ENCODE data around the gene ZG16B.

The ZG16B gene

DNA sequence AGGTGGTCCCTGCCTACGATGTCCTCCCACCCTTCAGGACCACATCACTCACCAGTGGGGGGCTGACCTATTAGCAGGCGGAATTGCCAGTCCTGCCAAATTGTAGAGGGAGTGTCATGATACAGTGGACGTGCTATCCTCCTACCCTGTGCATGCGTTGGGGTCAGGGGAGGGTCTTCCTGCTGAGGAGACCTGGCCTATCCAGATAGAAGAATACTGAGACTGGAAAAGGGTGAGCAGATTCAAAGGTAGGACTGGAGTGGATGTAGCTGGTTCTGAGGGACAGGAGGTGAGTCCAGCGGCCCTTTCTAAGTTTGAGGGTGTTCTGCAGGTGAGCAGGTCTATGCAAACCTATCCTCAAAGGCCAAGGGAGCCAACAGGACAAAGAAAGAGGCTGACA, 23.8 kb upstream of the ZG16B start:
- no peak for DNase-seq

DNA sequence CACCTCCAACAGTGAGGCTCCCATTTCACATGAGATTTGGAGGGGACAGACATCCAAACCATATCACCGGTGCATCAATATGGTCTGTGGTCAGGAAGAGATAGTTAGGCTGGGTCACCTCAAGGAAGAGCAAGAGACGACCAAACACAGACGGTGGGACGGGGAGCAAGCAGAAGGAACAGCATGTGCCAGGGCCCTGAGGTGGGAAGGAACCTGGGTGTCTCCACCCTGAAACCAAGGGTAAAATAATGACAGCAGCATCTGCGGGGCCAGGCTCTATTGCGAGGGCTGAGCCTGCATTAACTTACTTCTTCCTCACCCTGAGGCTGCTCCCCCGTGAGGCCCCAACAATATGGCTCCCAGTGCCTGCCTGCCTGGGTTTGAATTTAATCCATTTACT, 21.9 kb upstream of the ZG16B start:
- DNase-seq: no peak

DNA sequence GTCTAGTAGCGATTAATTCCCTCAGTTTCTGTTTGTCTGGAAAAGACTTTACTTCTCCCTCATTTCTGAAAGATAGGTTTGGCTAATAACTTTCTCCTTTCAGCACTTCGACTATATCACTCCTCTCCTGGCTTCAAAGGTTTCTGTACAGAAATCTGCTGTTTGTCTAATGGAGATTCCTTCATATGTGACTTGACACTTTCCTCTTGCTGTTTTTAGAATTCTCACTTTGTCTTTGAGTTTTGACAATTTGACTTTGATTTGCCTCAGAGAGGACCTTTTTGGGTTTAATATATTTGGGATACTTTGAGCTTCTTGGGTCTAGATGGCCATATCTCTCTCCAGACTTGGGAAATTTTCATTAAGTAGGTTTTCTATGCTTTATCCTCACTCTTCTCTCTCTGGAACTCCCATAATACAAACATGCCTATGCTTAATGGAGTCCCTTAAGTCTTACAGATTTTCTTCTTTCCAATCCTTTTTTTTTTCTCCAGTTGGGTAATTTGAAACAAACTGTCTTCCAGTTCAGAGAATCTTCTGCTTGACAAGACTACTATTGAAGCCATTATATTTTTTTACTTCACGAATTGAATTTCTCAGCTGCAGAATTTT, 20.8 kb upstream of the ZG16B start:
- no peak for DNase-seq

DNA sequence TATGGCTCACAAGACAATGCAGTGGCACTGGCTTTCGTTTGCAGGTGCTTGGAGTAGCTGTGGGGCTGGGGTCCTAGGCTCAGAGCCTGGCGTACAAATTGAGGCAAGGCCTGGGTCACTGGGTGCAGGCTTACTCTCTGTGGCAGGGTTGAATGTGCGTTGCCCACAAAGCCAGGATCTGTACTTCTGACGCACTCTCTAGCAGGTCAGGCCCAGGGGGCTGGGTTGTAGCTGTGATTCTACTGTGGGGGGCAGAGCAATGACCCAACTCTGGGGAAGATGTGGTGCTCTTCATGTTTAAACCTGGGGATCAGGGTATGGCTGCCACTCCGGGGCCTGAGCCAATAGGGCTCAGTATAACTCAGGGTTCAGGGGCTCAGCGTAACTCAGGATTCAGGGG, 19.5 kb upstream of the ZG16B start:
- no peak for DNase-seq

DNA sequence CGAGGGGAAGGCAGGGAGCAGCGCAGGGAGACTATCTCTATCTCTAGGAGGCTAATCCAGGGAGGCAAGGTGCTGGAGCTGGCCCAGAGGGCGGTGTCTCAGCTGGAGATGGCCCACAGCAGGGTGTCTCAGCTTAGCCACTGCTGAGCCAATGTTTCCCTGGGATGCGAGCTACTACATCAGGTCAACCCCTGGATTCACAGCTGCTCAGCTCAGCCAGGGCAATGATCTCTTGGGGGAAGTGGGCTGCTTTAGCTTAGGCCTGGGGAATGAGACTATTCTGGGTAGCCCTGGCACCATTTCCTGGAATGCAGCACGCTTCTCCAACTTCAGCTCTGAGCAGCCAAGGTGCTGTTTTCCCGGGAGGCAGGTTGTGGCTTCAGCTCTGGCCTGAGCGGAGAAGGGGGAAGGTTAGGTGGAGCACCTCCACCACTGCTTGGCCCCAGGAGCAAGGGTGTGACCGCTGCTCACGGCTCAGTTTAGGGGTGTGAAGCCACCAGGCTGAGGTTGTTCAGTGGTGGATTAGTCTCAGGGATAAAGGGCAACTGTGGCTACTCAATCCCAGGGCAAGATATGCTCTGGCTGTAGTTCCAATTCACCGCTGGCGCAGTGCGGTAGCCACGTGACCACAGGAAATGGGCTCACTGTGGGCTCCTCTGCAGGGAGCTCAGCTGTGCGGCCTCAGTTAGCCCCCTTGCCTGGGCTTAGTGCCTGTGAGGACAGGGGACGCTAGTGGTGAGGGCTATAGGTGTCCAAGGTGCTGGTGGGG, 18.2 kb upstream of the ZG16B start:
- DNase-seq: no peak

DNA sequence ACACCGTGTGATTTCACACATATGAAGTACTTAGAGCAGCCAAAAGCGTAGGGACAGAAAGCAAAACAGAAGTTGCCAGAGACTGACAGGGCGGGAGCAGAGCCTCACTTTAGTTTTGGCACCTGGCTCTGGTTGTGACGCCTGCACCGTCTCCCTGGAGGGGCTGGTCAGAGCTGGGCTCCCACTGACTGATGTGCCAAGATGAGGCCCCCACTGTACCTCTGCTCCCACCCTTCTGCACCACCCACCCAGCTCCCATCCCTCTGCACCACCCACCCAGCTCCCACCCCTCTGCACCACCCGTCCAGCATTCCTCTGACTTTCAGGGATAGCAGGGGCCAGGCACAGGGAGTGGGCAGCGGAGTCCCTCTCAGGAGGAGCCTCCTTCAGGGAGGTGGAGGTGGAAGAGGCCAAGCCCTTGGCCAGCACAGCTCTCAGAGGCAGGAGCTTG, 16.3 kb upstream of the ZG16B start:
- DNase-seq: no peak

DNA sequence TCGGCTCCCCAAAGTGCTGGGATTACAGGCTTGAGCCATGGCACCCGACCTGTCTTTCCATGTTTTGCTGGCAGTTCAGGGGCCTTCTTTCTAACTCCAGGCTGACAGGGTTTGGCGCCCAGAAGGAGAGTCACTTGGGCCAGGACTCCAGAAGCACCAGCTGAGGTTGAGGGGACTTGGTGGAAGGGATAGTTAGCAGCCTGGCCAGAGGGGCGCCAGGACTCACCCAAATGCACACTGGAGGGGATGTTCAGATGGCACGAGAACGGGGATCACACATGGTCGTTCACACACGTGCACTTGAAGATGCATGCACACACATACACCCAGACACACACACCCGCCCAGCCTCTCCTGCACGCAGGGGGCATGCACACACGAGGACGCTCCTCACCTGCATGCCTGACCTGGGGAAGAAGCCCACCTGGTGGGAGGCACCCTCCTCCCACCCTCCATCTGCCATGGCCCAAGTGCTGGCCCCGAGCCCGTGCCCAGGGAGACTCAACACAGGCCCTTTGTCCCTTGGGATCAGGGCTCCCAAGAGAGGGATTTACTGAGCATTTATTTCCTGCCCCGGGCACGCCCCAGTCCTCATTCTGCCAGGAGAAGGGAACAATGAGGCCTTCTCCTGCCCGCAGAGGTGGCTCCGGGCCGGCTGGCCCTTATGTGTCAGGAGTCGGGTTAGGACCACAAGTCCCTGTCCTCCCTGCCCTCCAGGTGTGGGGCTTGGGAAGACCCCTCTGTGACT, 15.4 kb upstream of the ZG16B start:
- no peak for DNase-seq

DNA sequence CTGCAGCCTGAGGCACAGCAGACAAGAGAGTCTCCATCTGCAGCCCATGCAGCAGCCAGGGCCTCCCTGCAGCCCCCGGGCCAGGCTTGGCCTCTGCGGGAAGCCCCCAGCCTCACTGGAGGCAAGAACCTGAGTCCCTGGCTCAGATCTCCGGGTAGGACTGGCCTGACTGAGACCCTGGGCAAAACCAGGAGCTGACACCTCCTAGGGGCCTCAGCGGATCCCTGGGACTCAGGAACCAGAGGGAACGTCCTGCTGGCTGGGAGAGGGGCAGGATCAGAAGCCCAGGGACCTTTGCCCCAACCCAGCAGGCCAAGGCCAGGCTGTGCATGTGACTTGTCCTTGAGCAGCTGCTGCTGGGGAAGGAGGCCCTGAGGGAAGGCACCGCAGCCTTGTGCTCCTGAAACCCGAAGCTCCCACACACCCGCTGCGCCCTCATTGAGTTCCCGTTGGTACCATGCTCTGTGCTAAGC, 14.8 kb upstream of the ZG16B start:
- DNase-seq: no peak

DNA sequence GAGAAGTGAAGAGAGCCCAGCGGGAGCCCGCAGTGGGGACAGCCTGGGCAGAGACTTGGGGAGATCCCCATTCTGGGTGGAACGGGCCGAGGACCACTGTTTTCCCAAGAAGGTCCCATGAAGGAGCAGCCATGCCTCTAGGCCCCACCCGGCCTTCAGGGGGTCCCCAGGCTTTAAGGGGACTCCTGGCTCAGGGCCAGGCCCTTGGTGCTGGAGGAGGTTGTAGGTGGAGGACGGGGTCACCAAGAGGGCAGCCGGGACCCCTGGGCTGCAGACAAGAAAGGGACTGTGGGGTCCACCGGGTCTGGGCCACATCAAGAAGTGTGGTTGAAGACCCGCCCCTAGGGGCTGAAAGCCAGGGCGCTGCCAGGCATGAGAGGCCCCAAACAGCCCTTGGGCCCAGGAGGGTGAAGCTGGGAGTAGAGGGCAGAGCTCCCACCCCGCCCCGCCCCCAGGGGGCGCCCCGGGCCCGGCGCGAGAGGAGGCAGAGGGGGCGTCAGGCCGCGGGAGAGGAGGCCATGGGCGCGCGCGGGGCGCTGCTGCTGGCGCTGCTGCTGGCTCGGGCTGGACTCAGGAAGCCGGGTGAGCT, 13.3 kb upstream of the ZG16B start, which contains the start of gene PRSS21:
Gene PRSS21, plus strand, starts transcription at position 487 of the 589 bp plus-strand sequence. Its CDS starts 32 bp downstream, at position 519.
- no peak for DNase-seq

DNA sequence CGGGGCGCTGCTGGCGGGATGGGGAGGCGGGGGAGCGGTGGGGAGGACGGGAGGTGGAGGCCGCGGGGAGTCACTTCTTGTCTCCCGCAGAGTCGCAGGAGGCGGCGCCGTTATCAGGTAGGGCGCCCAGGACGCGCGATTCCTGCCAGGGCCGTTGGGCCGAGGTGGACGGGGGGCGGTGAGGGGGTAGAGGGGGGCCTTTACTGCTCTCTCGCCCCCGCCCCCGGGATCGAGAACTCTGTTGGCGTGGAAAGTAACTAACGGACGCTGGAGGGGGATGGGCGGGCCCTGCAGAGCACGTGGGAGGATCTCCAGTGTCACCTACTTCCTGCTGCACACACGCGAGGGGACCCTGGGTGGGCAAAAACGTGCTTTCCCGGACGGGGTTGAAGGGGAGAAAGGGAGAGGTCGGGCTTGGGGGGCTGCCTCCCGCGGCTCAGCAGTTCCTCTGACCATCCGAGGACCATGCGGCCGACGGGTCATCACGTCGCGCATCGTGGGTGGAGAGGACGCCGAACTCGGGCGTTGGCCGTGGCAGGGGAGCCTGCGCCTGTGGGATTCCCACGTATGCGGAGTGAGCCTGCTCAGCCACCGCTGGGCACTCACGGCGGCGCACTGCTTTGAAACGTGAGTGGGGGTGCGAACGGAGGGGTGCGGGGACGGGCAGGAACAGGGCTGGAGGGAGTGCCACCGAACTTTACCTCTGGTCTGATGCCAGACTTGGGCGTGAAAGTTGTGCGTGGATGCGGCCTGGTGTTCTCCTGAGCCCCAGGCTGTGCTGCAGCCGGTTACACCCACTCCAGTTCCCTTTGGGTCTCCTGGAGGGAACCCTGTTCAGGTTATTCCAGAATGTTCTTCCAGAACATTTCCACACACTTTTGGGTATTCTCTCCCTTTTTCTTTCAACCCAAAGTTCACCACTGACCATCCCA, 12.5 kb upstream of the ZG16B start:
- no peak for DNase-seq

DNA sequence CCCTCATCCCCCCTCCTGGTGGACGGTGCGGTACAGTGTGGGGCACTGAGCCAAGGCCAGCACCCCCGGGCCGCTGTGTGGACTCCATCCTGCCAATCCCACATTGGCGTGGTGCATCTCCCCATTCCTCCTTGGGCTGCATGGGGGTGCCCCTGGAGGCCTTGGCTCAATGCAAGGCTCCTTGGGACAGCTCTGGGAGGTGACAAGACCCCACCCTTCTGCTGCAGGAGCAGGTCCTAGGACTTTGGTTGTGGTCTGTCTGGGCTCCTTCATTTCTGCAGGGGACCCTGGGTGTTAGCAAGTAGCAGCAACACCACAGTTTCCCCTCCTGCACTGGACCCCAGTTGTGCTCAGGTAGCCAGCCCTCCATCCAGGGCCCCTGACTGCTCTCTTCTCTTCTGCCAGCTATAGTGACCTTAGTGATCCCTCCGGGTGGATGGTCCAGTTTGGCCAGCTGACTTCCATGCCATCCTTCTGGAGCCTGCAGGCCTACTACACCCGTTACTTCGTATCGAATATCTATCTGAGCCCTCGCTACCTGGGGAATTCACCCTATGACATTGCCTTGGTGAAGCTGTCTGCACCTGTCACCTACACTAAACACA, 11.7 kb upstream of the ZG16B start:
- no peak for DNase-seq

DNA sequence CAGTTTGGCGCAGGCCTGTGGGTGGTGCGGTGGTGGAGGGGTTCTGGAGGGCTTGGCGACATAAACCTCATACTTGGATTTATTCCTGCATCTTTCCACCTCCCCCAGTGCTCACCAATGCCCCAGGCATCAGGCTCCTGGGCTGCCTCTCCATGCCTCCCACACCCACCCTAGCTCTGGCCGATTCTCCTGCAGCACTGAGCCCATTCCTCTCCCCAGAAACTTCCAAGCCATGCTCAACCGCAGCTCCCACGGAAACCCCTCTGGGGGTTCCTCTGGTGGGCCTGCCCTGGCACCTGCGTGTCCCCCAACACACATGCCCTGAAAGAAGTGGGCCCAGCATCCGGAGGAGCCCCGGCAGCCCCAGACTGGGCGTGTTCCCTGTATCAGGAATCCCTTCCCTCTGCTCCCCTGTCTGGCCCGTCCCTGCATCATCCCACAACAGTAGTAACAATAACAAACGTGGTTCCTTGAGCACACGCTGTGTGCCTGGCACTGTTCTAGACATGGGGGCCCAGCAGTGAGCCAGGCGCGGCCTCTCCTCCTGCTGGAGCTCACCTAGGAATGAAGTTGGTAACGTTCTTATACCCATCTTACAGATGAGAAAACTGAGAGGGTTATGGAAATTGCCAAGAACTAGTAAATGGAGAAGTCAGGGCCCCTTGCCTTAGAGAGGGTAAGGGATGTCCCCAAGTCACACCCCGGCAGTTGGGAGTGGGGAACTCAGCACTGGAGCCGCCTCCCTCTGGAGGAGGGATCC, 10.7 kb upstream of the ZG16B start:
- DNase-seq: no peak

DNA sequence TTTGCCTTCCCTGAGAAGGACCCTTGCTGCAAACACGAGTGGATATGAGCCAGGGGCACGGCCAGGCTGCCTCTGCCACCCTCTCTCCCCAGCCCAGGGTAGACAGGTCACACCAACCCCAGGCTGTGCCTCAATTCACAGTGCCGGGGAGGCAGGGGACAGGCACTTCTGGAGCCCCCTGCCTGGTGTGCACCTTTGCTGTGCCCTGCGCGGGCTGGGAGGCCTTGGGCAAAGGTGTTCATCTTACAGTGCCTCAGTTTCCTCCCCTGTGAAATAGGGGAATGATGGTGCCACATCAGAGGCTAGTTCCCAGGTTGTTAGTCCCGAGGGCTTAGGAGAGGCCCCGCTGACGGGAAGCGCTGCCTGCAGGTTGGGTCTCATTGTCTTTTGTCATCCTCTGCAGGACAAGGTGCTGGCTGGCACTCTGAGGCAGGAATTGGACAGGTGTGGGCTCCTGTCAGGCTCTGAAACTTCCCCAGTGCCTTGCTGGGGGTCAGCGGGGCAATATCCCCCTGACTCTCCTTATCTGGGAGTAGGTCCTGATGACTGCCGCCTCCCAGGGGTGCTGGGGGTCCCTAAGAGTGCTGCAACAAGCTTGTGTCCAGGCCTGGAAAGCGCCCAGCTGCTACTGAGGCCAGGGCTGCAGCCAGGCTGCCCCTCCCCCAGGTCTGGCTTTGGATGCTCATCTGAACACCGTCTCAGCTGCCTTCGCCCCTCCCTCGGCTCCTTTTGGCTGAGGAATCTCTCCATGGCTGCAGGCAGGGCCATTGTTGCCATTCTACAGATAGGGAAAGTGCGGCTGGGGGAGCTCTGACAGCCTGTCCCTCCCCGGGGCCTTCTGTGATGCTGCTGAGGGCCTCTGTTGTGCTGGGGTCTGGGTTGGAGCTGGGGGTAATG, 9.9 kb upstream of the ZG16B start:
- DNase-seq: no peak

DNA sequence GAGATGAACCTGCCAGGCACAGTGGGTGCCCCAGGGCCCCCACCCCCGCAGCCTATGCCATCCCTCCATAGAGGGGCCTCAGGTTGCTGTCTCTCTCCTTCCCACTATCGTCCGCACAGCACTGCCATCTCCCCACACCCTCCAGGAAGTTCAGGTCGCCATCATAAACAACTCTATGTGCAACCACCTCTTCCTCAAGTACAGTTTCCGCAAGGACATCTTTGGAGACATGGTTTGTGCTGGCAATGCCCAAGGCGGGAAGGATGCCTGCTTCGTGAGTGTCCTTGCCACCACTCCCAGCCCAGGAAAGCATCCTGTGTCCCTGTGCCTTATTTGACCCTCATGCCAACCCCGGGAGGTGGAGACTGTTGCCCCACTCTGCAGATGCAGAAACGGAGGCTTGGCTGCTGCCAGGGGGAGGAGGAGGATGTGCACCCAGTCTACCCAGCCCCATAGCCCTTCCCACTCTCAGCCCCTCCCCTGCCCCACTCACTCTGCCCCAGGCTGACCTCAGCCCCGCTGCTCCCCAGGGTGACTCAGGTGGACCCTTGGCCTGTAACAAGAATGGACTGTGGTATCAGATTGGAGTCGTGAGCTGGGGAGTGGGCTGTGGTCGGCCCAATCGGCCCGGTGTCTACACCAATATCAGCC, 9.1 kb upstream of the ZG16B start:
- DNase-seq: no peak

DNA sequence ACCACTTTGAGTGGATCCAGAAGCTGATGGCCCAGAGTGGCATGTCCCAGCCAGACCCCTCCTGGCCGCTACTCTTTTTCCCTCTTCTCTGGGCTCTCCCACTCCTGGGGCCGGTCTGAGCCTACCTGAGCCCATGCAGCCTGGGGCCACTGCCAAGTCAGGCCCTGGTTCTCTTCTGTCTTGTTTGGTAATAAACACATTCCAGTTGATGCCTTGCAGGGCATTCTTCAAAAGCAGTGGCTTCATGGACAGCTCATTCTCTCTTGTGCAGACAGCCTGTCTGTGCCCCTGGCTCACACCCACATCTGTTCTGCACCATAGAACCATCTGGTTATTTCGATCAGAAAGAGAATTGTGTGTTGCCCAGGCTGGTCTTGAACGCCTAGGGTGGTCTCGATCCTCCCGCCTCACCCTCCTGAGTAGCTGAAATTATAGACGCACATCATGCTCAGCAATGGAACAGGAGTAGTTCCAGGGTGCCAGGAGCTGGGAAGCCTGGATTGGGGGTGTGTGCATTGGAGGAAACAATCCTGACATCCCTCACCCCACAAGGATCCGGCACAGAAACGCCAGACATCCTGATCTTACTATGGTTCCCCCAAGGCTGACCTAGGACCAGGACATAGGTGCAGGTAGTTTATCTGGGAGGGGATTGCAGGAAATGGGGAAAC, 8.5 kb upstream of the ZG16B start:
- DNase-seq: no peak

DNA sequence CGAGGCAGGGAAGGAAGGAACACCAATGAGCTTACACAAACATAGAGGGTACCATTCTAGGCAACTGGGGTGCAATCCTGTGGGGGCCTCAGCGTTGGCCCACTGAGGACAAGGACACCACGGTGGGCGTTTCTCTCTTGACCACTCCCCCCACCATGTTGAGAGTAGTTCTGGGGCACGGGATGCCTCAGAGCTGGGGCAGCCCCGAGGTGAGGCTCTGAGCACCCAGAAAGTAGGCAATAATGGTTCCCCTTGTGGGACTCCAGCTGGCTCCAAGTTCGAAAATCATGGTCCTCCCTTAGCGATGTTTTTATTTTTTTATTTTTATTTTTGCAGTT, 8.0 kb upstream of the ZG16B start:
- no peak for DNase-seq

DNA sequence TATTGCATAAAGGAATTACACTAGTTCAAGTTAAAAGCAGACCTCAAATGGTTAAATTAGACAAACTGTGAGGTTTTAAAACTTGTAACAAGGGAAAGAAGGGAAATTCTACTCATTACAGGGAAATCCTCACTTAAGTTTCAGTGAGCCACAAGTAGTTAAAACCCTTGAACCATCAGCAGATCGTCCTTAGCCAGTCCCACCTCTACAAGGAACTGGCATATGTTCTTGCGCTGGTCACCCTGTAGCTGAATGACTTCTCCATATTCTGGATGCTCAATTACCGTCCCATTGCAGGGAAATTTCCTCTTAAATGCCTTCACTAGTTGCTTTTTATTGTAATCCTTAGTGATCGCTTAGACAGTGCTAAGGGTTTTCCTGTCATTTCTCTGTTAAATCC, 7.6 kb upstream of the ZG16B start:
- no peak for DNase-seq

DNA sequence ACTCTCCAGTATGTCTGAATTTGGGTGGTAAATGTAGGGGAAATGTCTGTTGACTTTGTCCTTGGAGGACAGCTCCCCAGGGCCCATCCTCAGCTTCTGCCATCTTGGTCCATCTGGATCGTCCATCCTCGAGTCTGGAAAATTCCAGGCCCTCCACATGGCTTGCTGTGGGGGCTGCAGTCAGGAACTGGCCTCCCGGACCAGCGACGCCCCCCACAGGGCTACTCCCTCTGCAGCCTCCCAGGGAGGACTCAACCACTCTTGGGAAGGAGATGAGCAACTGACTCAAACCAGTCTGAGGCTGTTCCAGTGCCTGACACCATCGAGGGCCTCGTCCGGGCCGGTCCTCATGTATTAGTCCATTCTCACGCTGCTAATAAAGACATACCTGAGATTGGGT, 5.5 kb upstream of the ZG16B start:
- DNase-seq: no peak
